Measurements from ENCODE around the gene HOXA6.

- no peak for TF ChIP-seq CTCF (IDR thresholded peaks at IDR 0.05)
- no peak for TF ChIP-seq POLR2A (IDR thresholded peaks at IDR 0.05)
These were observed 1.6 kb downstream of the HOXA6 start for GRCh38 chr7:27145914-27146412.

Data from heart left ventricle (tissue), 13 donors.